Measurements from ENCODE around the gene FAM3D.

The FAM3D gene

GRCh38 chr3:58627570-58627885 is 39.0 kb downstream of the FAM3D start:
- no peak for DNase-seq (ENCODE audit: low read depth)

DNA sequence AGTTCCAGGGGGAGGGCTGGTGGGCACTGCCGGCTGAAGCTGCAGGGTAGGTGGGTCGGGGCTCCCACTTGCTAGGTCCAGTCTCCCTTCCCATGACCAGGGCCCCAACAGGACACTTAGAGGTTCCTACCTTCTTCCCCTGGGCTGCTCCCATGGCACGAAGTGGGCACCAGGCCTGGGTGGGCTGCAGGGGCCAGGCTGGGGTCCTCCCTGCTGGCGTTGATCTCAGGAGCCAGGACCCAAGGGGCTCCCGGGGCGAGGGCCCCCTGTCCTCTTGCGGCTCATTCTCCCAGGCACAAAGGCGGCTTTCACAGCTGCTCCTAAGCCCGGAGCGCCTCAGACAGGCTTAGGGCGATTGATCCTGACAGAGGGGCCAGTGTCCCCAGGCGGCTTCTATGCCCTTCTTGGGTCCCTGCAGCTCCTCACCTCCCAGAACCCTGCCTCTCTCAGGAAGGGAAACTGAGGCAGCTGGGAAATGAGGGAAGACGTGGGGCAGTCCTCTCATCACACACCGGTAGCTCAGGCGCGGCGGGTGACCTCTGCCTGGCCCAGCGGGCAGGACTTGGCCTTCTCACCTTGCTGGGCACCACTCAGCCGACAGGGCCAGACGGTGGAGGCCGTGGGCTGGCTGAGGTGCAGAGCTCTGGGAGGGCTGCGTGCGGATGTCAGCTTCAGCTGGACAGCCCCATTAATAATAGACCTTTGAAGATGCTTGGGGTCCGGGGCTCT is 39.6 kb downstream of the FAM3D start:
- no peak for DNase-seq (ENCODE audit: low read depth)

DNA sequence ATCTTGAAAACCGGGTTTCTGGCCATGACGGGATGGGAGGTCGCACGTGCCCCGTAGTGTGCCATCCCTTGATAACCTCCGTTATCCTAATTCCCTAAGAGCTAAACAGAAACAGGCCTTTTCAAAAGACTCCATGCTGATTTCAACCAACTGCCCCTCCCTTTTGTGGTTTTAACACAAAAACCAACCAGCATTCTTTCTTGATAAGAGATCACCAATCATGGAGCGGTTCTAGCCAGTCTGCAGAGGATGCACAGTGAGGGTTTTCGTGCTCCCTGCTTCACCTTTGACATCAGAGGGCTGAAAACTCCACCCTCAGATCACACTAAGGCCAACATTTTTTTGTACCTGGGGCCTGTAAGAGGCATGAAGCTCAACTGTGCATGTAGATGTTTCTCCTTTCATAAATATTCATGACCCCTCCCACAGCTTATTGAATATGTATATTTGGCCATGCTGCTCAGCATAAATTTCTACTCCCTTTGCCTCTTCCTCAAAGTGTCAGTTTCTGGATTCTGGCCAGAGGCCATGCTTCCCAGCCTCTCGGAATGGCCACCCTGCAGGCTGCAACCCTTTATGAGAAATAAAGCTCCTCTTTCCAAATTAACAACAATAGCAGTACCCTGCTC is 41.3 kb downstream of the FAM3D start:
- no peak for DNase-seq (ENCODE audit: low read depth)

GRCh38 chr3:58624550-58624949 is 42.0 kb downstream of the FAM3D start:
- DNase-seq (ENCODE audit: low read depth), result no peak

DNA sequence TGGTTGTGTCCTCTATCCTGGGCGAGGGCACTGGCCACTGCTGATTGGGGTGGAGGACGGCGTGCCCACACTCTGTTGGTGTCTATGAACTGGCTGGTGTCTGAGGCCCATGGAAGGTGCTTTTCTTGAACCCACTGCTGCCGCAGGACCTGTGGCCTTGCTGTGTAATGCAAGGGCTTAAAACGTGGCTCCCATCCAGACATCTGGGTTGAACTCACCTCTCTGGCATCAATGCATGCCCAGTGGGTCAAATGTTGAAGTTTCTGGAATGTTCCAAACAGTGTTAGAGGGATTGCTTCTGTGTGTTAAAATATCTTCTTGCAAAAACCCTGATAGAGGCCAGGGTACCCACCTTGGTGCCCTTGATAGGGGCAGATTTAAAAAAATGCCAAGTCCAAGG is 42.6 kb downstream of the FAM3D start:
- DNase-seq (ENCODE audit: low read depth), result no peak

DNA sequence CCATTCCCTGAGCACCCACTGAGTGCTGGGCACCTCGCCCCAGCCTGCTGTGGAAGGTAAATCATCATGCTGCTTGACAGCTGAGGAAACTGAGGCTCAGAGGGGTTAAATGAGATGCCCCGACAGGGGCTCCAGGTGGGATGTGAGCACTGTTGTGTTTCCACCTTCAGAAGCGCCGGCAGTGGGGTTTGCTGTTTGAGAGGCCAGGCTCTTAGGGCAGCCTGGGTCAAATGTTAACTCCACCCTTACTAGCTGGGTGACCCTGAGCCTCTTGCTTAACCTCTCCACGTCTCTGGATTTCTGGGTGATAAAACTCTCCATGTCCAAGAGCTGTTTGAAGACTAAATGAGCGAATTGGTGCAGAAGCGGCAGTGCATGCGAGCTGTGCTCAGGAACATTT is 43.1 kb downstream of the FAM3D start:
- no peak for DNase-seq (ENCODE audit: low read depth)

- no peak for DNase-seq (ENCODE audit: low read depth)
Measured at GRCh38 chr3:58622892-58623291, 43.7 kb downstream of the FAM3D start.

DNA sequence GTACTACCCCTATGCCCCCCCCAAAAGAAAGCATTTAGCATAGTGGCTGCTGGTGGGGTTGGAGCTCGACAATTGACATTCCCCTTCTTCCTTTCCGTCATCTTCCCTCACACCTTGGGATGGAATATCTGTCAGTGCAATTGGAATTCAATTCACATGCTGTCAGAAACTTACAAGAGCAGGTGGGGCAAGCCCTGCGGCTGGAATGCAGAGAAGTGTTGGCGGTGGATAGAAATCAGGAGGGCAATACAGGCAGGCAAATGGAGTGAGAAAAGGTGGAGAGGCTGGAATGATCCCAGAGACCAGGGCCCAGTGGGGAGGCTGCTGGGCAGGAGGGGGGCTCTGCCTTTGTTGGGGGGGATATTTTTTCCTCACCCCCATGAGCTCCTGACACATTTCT is 44.1 kb downstream of the FAM3D start:
- DNase-seq (ENCODE audit: low read depth), result no peak

DNA sequence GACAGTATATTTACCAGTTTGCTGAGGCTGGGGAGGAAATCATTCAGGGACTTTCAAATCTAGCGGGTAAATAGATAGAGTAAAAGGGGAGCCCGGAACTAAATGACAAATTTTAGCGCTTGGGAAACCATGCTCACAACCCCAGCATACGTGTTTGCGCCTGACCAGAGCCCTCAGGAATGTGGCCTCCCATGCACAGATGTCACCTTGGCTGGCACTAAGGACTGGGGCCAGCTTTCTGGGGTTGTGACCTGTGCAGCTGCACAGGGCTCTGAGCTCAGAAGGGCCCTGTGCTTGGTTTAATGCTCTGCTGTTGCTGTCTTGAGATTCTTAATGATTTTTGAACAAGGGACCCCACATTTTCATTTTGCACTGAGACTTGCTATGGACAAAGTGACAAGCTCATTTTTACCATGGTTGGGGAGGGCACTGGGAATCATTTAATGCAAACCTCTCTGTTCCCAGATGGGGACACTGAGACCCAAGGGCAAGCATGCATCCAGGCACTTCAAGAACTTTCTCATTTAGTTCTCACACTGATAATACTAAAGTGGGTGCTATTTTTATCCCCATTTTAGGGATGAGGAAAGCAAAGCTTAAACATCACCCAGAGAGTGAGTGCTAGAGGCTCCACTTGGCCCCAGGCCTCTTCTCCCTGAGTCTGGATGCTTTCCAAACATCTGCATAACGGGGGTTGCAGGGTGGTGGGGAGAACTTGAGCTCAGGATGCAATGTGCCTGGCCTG is 45.3 kb downstream of the FAM3D start:
- no peak for DNase-seq (ENCODE audit: low read depth)

- no peak for DNase-seq (ENCODE audit: low read depth)
Measured at GRCh38 chr3:58620421-58620820, 46.2 kb downstream of the FAM3D start.

- no peak for DNase-seq (ENCODE audit: low read depth)
Measured at GRCh38 chr3:58617338-58617761, 49.2 kb downstream of the FAM3D start.

DNA sequence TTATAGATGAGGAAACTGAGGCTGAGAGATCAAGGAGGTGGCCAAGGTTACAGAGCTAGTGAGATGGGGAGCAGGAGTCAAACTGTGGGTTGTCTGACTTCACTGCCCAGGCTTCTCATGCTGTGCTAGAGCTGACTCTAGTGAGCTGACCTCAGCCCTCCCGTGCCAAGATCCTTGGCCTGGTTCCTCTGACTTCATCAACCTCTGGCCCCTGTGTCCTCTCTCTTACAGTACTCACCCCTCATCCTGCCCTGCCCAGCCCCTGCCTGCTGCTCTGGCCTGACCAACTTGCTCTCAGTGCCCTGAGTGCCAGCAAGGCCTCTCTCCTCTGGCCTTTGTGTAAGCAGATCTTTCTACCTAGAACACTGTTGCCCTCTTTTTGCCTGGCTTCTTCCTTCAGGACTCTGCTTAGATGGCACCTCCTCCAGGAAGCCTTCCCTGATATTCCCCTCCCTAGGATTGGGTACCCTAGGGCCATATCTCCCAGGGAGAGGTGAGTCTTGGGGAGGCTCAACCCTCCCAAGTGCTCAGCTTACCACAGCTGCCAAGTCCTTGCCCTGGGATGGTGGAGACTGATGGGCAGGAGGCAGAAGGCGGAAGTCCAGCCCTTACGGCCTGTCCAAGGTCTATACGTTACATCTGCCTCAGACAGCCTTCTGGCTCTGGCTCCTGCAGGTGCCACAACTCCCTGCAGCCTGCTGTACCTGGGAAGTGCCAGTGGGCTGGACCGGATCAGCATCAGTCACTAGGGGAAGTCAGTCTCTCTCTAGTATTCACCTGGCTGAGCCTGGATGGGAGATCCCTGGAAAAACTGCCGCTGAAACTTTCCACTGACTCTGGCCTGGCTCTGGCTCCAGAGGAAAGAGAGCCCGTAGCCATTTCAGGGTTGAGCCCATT is 53.1 kb downstream of the FAM3D start:
- no peak for DNase-seq (ENCODE audit: low read depth)

- DNase-seq (ENCODE audit: low read depth), result no peak
Measured at GRCh38 chr3:58612830-58613229, 53.7 kb downstream of the FAM3D start.

GRCh38 chr3:58609990-58610389 is 56.6 kb downstream of the FAM3D start:
- no peak for DNase-seq (ENCODE audit: low read depth)

DNA sequence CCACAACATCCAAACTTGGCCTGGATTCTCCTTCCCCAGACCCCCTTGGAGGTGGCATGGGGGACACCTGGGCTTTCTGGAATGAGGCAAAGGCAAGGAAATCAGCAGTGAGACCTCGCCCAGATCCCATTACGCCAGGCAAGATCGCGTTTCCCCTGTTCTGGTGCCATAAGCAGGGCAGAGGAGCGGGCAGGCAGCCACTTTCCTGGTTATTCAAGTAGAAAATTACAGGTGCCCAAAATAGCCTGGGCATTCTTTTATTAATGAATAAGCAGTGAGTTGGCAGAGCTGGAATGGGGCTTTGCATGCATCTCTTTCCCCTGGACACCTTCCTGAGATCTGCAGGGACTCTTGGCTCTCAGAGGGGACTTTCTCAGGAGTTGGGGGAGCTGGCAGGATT is 57.9 kb downstream of the FAM3D start:
- no peak for DNase-seq (ENCODE audit: low read depth)

- no peak for DNase-seq (ENCODE audit: low read depth)
Measured at GRCh38 chr3:58607816-58608215, 58.8 kb downstream of the FAM3D start.

DNA sequence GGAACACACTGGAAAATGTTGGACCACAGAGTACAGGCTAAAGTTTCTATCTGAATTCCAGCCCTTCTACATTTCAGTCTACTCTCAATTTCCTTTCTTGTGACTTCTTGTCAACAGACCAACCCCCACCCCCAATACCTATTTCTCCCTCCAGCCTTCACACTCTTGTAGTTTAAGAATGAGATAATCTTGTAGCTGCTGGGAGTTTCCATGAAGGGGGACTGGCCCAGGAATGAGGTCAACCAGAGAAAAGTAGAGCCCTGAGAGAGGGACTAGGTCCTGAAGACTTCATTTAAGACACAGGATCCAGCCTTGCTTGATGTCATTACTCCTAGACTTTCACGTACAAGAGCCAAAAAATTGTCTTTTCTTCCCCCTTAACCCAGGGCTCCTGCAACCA is 59.9 kb downstream of the FAM3D start:
- no peak for DNase-seq (ENCODE audit: low read depth)

GRCh38 chr3:58604031-58604430 is 62.5 kb downstream of the FAM3D start:
- DNase-seq (ENCODE audit: low read depth), result no peak

DNA sequence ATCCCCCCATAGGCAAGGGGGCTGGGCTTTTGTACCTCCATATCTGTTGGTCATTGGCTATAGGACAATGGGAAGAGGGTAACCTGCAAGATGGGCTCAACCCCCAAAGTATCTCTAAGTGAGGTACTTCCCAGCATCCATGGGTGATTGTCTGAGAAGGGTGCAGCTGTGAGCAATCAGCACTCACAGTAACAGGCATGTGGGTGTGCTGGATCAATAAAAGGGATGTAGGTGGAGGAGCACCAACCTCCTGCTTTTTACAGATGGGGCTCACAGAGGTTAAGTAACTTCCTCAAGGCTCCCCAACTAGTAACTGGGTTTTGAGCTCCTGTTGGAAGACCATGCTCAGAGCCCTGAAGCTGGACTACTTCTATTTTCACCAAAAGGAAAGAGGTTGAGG is 63.0 kb downstream of the FAM3D start:
- no peak for DNase-seq (ENCODE audit: low read depth)

DNA sequence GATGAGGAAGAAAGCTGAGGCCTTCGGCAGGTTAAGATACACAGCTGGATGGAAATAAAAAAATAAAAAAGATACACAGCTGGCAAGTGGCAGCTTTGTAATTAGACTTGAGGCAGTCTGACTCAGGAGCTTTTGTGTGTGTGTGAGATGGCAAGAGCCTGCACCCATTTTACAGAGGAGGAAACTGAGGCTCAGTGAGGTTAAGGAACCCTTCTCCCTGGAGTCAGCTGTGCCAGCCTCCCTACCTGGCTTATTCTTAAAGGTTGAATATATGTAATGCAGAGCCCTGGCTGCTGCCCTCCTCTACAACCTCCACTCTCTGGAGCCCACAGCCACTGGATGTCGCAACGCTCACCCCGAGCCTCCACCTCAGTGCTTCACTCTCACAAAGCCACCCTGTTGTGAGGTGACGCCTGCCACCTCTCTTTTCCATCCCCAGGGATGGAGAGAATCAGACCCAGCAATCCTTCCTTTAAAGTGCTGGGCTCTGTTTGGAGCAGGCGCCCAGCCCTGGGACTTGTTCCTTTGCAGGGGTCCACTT is 68.7 kb downstream of the FAM3D start:
- no peak for DNase-seq (ENCODE audit: low read depth)

GRCh38 chr3:58596834-58597518 is 69.6 kb downstream of the FAM3D start:
- no peak for DNase-seq (ENCODE audit: low read depth)

GRCh38 chr3:58594117-58594516 is 72.5 kb downstream of the FAM3D start:
- no peak for DNase-seq (ENCODE audit: low read depth)

All from stimulated activated CD8-positive, alpha-beta memory T cell treated with anti-CD3 and anti-CD28 coated beads, Interleukin-15, amount 100 ng/mL, for 1 hour (primary cell).